Fibroblast of pulmonary artery (primary cell): ENCODE data around the gene ARL8A.
A peak's percentile ranks its signal among the peaks of the same experiment; 100 is the strongest.

ENCODE experiments used
- DNase-seq: peaks from one replicate; pipeline ENCODE4 v3.0.0-alpha.2; 2010; ENCODE audit warnings: low read depth
- H3K4me3 ChIP-seq: replicated peaks from 2 replicates; pipeline ENCODE4 v1.5.1; 2011; ENCODE audit warnings: low read depth, mild to moderate bottlenecking, control low read depth, low read length, moderate library complexity
- TF ChIP-seq, protein P1 (sequence below): IDR thresholded peaks from 2 replicates; pipeline ENCODE4 v1.5.1; 2011; ENCODE audit warnings: mild to moderate bottlenecking, control low read depth, low read length, inconsistent platforms; ENCODE audit errors: missing control alignments

The ARL8A gene

DNA sequence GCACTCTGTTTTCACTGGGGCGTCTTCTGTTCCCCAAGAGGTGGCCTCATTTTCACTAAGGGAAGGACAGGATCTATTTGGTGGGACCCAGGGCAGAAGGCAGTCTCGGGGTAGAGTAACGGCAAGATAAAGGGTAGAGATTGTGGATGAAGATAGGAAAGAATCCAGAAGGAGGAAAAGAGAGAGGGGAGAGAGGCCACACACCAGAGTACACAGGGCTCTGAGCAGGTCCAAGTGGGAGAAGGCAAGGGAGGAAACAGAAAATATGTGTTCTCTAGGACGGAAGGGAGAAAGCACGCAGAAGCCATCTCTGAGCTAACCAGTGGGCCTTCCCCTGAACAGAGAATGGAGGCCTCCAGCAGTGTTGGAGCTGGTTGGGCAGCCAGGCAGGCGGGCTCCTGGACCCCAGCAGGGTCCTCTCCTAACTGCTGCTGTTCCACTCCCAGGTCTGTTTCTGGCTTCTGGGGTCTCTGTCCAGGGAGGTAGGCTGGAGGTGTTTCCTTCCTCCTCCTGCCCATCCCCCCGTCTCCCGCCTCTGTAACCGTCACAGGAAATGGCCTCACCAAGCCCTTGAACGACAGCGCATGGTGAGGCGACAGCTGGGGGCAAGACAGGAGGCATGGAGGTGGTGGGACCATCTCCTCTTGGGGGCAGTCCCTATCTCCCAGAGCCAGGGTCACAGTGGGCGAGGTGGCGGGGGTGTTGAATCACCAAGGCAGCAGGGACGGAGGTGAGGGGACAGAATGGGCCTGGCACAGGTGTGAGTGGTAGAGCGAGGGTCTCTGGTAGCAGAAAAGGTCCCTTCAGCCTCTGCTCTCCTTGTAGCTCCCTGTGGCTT lies 15.2 kb upstream of the ARL8A start:
- DNase-seq = no peak
- TF ChIP-seq, protein P1, sequence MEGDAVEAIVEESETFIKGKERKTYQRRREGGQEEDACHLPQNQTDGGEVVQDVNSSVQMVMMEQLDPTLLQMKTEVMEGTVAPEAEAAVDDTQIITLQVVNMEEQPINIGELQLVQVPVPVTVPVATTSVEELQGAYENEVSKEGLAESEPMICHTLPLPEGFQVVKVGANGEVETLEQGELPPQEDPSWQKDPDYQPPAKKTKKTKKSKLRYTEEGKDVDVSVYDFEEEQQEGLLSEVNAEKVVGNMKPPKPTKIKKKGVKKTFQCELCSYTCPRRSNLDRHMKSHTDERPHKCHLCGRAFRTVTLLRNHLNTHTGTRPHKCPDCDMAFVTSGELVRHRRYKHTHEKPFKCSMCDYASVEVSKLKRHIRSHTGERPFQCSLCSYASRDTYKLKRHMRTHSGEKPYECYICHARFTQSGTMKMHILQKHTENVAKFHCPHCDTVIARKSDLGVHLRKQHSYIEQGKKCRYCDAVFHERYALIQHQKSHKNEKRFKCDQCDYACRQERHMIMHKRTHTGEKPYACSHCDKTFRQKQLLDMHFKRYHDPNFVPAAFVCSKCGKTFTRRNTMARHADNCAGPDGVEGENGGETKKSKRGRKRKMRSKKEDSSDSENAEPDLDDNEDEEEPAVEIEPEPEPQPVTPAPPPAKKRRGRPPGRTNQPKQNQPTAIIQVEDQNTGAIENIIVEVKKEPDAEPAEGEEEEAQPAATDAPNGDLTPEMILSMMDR = no peak
- H3K4me3 ChIP-seq = no peak overlapping the region

- H3K4me3 ChIP-seq = no peak overlapping the region
- TF ChIP-seq, protein P1 = no peak
- no peak for DNase-seq
These were observed 14.4 kb upstream of the ARL8A start for GRCh38 chr1:202158810-202159533.

- TF ChIP-seq, protein P1 = no peak
- H3K4me3 ChIP-seq = no peak overlapping the region
- DNase-seq = no peak
These were observed 13.4 kb upstream of the ARL8A start for GRCh38 chr1:202157945-202158344.

DNA sequence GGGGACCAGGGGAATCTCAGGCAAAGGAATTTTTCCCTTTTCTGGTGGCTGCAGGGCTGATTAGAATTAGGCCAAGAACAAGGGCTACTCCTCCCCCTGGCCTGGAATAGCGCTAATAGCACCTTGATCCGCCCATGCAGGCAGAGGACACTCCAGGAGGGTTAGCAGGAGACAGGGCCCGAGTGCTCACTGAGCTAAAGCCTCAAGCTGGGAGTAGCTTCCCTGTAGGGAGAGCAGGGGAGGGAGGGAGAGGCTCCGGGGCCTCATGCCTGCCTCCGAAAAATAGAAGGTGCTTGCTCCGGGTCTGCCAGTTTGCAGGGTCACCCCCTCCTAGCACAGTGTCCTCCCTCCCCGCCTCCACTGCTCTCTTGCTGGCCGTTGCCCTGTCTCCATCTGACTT lies 12.1 kb upstream of the ARL8A start:
- H3K4me3 ChIP-seq = no peak overlapping the region
- TF ChIP-seq, protein P1 = no peak
- DNase-seq = no peak

DNA sequence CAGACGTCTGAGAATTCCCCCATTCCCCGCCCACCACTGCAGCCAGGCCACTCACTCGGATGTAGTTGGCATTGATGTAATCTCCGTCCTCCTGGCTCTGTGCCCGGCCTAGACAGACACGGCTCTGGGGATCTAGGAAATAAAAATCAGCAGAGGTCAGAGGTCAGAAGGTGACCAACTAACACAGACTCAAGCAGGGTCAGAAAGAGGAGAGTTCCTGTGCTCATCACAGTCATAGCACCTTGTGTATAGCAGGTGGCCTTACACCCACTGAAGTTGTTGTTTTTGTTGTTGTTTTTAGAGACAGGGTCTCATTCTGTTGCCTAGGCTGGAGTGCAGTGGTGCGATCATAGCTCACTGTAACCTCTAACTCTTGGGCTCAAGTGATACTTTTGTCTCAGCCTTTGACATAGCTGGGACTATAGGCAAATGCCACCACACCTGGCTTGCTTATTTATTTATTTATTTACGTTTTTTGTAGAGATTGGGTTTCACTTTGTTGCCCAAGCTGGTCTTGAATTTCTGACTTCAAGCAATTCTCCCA lies 11.0 kb upstream of the ARL8A start:
- no peak overlapping the region for H3K4me3 ChIP-seq

GRCh38 chr1:202154766-202155477 lies 10.4 kb upstream of the ARL8A start:
- TF ChIP-seq, protein P1 = peak; percentile 66

More for the DNA sequence above, 11.0 kb upstream of the ARL8A start:
- TF ChIP-seq, protein P1 = no peak
- DNase-seq = no peak

More at GRCh38 chr1:202154766-202155477, 10.4 kb upstream of the ARL8A start:
- H3K4me3 ChIP-seq = no peak overlapping the region
- peak; percentile 76 for DNase-seq
